ENCODE measurements around the gene COL4A1.

The COL4A1 gene

GRCh38 chr13:110150384-110151101, 156.4 kb downstream of the COL4A1 start:
- DNase-seq = no peak

GRCh38 chr13:110149036-110149435, 157.9 kb downstream of the COL4A1 start:
- DNase-seq = no peak

- no peak for DNase-seq
Observed at GRCh38 chr13:110140099-110140498, 166.9 kb downstream of the COL4A1 start.

- no peak for DNase-seq
Observed at GRCh38 chr13:110138700-110139036, 168.3 kb downstream of the COL4A1 start.

DNA sequence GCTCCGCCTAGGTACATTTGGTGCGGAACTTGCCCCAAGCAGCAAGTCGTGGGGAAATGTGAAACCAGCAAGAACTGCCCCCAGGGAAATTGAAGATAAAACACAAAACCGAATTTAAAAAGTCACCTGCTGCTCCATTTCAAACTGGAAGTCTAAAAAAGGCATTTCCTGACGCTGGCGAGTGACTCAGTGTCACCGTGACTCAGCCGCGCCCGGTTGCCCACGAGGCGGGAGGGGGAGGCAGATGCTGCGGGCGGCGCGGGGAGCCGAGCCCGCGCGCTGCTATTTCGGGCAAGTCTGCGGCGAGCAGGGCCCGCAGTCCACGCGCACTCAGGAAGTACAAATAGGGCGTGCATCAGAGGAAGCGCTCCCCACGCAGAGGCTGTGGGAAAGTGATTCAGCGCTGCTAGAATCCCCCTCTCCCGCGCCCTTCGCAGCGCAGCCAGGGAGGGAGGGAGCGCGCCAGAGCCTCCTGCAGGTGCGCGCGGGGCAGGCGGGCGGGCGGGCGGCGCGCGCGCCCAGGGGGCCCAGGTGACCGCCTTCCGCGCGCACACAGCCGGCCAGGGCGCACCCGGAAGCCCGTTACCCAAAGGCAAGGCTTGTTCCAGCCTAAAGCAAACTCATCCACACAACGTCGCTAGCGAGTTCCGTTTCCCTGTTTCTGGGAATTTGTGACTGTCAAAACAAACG, 168.8 kb downstream of the COL4A1 start:
- peak; percentile 61 for DNase-seq

DNA sequence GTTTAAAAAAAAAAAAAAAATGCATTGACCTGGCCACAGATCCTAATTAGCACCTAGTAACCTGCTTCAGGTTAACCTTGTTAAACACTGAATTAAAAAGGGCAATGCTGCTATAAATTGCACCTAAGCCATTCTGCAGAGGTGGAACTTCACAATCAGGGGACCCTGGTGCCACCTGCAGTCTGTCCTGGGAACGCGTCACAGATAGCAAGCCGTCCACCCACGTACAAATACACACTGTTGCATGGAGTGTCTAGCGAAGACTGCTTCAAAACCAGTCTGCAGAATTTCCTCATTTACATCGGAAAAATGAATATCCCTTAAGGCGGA, 169.3 kb downstream of the COL4A1 start:
- peak; percentile 45 for DNase-seq

- no peak for DNase-seq
Observed at GRCh38 chr13:110136660-110137585, 170.0 kb downstream of the COL4A1 start.

DNA sequence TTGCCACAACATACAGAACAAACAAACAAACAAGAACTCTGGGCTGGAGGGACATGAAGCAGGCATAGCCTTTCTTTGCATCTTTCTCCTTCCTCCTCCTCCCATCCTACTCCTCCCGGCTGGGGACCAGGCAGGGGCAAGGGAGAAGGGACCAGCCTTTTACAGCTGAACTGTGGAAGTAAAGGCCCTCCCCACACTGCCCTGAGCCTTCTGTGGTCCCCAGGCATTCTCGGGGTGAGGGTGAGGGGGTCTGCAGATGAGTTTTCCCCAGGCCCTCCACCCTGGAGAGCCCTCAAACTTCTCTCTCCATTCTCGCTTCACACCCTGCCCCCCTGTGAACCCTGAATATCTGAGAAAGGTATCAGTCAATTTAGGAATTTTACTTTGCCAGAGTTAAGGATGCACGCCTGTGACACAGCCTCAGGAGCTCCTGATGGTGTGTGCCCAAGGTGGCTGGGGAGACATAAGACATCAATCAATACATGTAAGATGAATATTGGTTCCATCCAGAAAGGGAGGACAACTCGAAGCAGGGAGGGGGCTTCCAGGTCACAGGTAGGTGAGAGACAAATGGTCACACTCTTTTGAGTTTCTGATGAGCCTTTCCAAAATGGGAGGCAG, 170.9 kb downstream of the COL4A1 start:
- DNase-seq = no peak

DNA sequence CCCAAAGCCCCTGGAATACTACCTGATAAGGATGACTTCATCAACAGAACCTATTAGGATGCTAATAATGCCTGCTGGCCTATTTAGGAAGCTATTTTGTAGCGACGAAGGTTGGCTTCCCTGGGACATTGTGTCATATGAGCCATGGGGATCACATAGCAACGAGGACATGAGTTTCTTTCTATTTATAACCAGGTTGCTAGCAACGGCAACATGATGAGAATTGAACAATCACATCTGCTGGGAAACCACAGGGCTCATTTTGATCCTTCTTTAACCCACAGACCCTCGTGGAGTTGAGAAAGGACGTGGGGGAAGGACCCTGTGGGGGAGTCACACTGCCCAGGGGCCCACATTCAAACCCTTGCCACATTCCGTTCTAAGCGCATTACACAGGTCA, 172.2 kb downstream of the COL4A1 start:
- no peak for DNase-seq

GRCh38 chr13:110133425-110134235, 173.3 kb downstream of the COL4A1 start:
- no peak for DNase-seq

DNA sequence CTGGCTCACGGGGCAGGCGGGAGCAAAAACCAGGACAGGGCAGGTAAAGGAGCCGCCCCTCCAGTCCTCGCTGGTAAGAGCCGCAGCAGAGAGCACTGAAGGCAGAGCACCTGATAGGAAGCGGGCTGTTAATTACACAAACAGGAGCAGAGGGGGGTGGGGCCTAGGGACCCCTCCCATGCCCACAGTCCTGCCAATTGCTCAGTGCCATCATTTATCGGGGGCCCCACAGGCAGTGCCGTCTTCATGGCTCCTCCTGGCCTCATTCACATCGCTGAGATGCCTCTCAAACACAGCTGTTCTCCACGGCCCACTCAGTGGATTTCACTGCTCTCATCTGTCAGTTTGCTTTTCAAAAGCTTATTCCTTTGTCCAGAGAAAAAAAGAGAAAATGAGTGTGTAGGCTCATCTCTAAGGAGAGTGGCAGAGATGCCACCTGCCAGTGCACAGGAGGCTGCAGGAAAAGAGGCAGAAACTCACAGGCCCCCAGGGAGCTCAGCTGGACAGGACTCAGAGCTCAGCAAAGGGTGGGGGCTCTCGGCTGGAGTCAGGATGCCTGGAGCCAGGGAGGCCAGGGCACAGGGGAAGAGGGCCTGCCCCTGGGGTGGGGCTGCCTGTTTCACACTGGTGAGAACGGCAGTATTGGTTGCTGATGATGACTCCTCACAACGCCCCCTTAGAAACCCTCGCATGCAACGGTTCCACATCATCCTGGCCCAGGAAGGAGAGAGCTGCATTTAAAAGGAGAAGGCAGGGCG, 174.6 kb downstream of the COL4A1 start:
- no peak for DNase-seq

DNA sequence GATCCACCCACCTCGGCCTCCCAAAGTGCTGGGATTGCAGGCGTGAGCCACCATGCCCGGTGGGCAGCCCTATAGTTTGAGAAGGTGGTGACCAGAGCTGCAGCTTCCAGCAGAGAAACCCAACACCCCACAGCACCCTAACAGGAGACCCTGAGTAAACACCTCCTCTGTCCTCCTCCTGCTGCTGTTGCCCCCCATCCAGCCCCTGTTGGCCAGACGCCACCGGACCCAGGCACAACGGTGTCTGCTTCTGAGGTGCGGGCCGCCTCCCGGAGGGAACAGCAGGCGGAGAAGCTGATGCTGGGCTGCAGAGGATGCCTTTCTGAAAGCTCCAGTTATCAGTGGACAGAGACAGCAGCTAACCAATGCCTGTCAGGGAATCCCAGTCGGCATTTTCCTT, 175.5 kb downstream of the COL4A1 start:
- DNase-seq = no peak

DNA sequence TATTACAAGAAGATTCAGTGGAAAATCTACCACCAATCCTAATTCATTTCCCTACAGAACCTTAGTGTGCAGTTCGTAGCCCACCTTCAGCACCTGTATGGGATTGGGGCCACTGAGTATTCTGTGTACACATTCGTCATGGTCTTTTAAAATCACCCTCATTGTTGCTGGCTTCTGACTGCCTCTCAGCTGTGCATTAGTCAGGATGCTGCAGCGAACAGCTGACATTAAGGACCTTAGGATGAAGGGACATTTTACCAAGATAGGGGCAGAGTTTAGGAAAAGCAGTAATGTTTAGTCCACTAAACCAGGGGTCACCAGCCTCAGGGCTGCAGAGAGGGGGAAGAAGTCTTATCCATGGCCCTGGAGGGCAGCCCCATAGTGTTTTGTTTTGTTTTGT, 176.5 kb downstream of the COL4A1 start:
- no peak for DNase-seq

DNA sequence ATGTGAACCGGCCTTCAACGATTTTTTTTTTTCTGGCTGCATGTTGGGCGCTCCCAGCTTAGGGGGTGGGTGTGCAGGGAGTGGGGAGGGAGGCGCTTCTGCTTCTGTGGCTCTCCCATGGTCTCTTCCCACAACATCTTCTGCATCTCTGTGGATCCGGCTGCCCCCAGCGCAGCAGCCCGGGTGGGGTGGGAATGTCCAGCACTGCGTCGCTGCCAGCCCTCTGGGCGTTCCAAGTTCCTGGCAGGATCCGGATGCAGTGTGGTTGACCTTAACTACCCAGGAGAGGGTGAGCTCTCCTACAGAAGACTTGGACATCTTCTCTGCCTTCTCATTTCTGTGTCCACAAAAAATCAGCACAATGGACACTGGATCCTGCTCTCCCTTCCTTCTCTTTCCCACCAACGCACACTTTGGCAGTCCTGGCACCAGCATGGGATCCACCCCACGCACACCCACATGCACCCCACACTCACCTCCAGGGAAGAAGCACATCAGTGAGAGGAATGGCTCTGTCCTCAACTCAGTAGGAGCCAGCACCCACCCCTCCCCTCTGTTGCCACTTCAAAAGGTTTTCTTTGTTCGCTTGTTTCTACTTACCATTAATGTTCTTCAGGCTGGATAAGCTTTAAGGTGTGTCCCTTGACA, 177.3 kb downstream of the COL4A1 start:
- no peak for DNase-seq

- no peak for DNase-seq
Observed at GRCh38 chr13:110129076-110129475, 177.9 kb downstream of the COL4A1 start.

GRCh38 chr13:110128546-110128945, 178.4 kb downstream of the COL4A1 start:
- DNase-seq = no peak

DNA sequence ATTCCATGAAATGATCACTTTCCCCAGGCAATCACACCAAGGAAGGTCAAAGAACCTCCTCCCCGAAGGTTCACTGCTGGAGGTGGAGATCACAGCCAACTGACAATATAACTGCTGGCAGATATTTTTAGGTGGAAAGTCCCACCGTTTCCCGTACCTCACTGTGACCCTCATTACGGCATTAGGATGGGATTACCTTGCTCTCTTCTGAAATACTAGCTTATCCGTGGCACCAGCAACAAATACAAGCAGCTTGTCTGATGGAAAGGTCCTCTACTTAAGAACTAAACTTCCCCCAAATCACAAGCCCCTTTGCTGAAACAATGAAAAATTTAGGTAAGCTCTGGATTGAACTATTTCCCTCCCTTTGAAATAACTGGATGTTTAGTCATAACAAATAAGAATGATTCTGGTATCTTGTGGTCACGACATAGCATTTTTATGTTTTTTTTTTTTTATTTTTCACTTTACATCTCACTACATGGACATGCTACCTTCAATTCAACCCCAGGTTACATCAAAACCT, 178.9 kb downstream of the COL4A1 start:
- no peak for DNase-seq

- no peak for DNase-seq
Observed at GRCh38 chr13:110126391-110126961, 180.5 kb downstream of the COL4A1 start.

- no peak for DNase-seq
Observed at GRCh38 chr13:110125613-110126272, 181.2 kb downstream of the COL4A1 start.

DNA sequence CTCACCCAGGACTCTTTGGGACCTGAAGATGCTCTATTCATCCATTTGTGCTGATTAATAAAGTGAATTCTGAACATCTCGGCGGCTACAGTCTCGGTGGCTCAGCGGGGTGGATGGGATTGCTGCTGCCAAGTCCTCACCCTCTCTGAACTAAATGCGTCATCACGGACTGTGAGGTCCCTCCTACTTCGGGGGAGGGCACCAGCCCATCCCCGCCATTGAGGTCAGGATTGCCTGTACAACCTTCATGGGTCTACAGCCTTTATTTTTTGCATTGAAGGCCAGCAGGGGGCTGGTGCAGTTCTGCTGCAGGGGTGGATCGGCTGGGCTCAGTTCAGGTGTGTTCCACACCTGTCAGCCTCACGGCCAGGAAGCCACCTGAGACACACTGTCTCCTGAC, 181.8 kb downstream of the COL4A1 start:
- DNase-seq = no peak

Measured in NCI-H510A (cell line).